Kidney (tissue), 14 donors: ENCODE measurements around the gene FUZ. TPM values are rescaled to one million over a fixed set of nuclear protein-coding genes. Genes with fewer than 3 reads are reported as not detected.
"Not testable (repeated sequence)": the region's sequence is repeated elsewhere in the genome, so short reads cannot be mapped to it uniquely, and the experiment has no call there.

ENCODE experiments used
- DNase-seq, 5 donors: peaks; one replicate each; pipeline ENCODE4 v3.0.0-alpha.2; 2013 to 2020
- FAIRE-seq: peaks from 2 replicates; lab custom pipeline; 2012; peaks lifted over from hg19 to GRCh38; lab: Jason Lieb, UNC
- H3K27ac ChIP-seq, 2 donors: one replicate each; pipeline ENCODE4 v1.7.0; 2013; ENCODE audit warnings: low read depth in 2 of 2, low read length in 2 of 2, inconsistent platforms in 1 of 2
- H3K27me3 ChIP-seq: one replicate; pipeline ENCODE4 v1.7.1; 2013; ENCODE audit warnings: low read length, inconsistent platforms; ENCODE audit not compliant: control insufficient read depth, insufficient read depth
- H3K36me3 ChIP-seq, 3 donors: one replicate each; pipeline versions ENCODE4 v1.7.0 to v1.7.1; 2013; ENCODE audit warnings: low read length in 3 of 3, control low read depth in 1 of 3, inconsistent platforms in 1 of 3; ENCODE audit not compliant: insufficient read depth in 3 of 3, control insufficient read depth in 2 of 3
- H3K4me1 ChIP-seq, 3 donors: one replicate each; pipeline versions ENCODE4 v1.7.0 to v1.7.1; 2013; ENCODE audit warnings: low read length in 3 of 3, inconsistent platforms in 1 of 3, low read depth in 1 of 3; ENCODE audit not compliant: control insufficient read depth in 2 of 3, insufficient read depth in 2 of 3
- H3K4me3 ChIP-seq, 3 donors: one replicate each; pipeline versions ENCODE4 v1.7.0 to v1.8.1; 2013; ENCODE audit warnings: low read length in 3 of 3, control low read depth in 1 of 3, inconsistent platforms in 1 of 3
- H3K9ac ChIP-seq, 3 donors: one replicate each; pipeline versions ENCODE4 v1.7.0 to v1.7.1; 2013; ENCODE audit warnings: low read length in 3 of 3, control low read depth in 1 of 3, inconsistent platforms in 1 of 3
- H3K9me3 ChIP-seq, 3 donors: one replicate each; pipeline versions ENCODE4 v1.7.0 to v1.7.1; 2013; ENCODE audit warnings: low read length in 3 of 3, control low read depth in 1 of 3, inconsistent platforms in 1 of 3; ENCODE audit not compliant: control insufficient read depth in 2 of 3, insufficient read depth in 1 of 3
- CTCF ChIP-seq: IDR thresholded peaks from 3 replicates; pipeline ENCODE4 v1.5.1; 2012; ENCODE audit warnings: mild to moderate bottlenecking, moderate library complexity, borderline replicate concordance; ENCODE audit not compliant: insufficient read depth; ENCODE audit errors: extremely low read depth
- intact Hi-C: fragments of 100-400 bp; cut with DNase I; formaldehyde crosslinking; loops from one replicate; pipeline ENCODE4 v1.11.1; 2022
- polyA plus RNA-seq: library from polyadenylated mRNA; stranded (reverse); fragments of 350-450 nt; fragmentation: Illumina TruSeq; extraction: RNeasy Lipid Tissue Mini Kit (QIAGEN cat#74804); gene quantifications from one replicate; pipeline ENCODE4 v1.2.3, GENCODE V29; 2014; ENCODE audit warnings: low read depth, low replicate concordance; ENCODE audit not compliant: insufficient read depth
- total RNA-seq: library from RNA; stranded (reverse); fragmentation: NEBNext Ultra II Directional; extraction: Animal tissue kit (Norgen Biotek cat#: 25700); gene quantifications from one replicate; pipeline ENCODE4 v1.2.1, GENCODE V29; 2021
- donor health status: control.
- donor health status: control.
- donor health status: control.
- donor health status: control.
- donor health status: control.
- donor health status: DM: yes; HTN: yes; CAD: no.
- donor health status: Normal renal cell carcinoma (clear cell type).

FUZ gene
- total and polyA plus RNA-seq, 2 donors from 2014 or later: 26.9 to 51.2 TPM

GRCh38 chr19:49823472-49823871 is 10.4 kb upstream of the FUZ start:
- peaks cover 2 to 20% (median 7%) of the 10 kb centered on the region in 3 donors for H3K36me3 ChIP-seq
- intact Hi-C loops: no loop called here
- H3K4me3 ChIP-seq: no peak overlapping the region
- no peak for TF ChIP-seq CTCF
- H3K9ac ChIP-seq: no peak overlapping the region
- H3K27ac ChIP-seq: no peak overlapping the region
- FAIRE-seq: no peak
- no peaks in the 10 kb centered on the region for H3K9me3 ChIP-seq
- no peaks in the 10 kb centered on the region for H3K27me3 ChIP-seq
- H3K4me1 ChIP-seq: peaks cover 0 to 10% (median 0%) of the 10 kb centered on the region in 3 donors
- DNase-seq: no peak

GRCh38 chr19:49820125-49820524 is 7.0 kb upstream of the FUZ start:
- peaks cover 0 to 10% (median 0%) of the 10 kb centered on the region in 3 donors for H3K4me1 ChIP-seq
- no peak overlapping the region for H3K27ac ChIP-seq

GRCh38 chr19:49819452-49820115 is 6.5 kb upstream of the FUZ start:
- H3K27me3 ChIP-seq, H3K27ac ChIP-seq, FAIRE-seq, H3K9me3 ChIP-seq, intact Hi-C loops, DNase-seq: not testable (repeated sequence)
- Histone ChIP-seq H3K9ac (peak overlapping the region in 1 of 3 donors; percentile 88), H3K4me3 (peak overlapping the region in 2 of 3 donors; percentile 94 to 97), H3K4me1 (peaks cover 0 to 10% (median 0%) of the 10 kb centered on the region in 3 donors), H3K36me3 (peaks cover 2 to 13% (median 7%) of the 10 kb centered on the region in 3 donors)

More at GRCh38 chr19:49820125-49820524, 7.0 kb upstream of the FUZ start:
- intact Hi-C loops: no loop called here
- no peak for TF ChIP-seq CTCF
- H3K9me3 ChIP-seq: no peaks in the 10 kb centered on the region
- H3K4me3 ChIP-seq: no peak overlapping the region
- no peak for FAIRE-seq
- no peaks in the 10 kb centered on the region for H3K27me3 ChIP-seq
- peaks cover 2 to 18% (median 7%) of the 10 kb centered on the region in 3 donors for H3K36me3 ChIP-seq
- DNase-seq: peak in 1 of 5 donors; percentile 55
- H3K9ac ChIP-seq: no peak overlapping the region

- Histone ChIP-seq H3K4me1 (peaks cover 0 to 10% (median 0%) of the 10 kb centered on the region in 3 donors), H3K27ac (peak overlapping the region; percentile 99), H3K9me3 (no peaks in the 10 kb centered on the region), H3K36me3 (peaks cover 2 to 9% (median 7%) of the 10 kb centered on the region in 3 donors), H3K4me3 (peak overlapping the region; percentile 94 to 97 (median 94)), H3K27me3 (no peaks in the 10 kb centered on the region), H3K9ac (peak overlapping the region; percentile 75 to 89 (median 88))
- no peak for FAIRE-seq
- peak in 4 of 5 donors; percentile 24 to 76 (median 45) for DNase-seq
- no peak for TF ChIP-seq CTCF
- intact Hi-C loops: no loop called here
Observed at GRCh38 chr19:49818649-49819370, 5.7 kb upstream of the FUZ start.
